HEK293T (cell line): ENCODE results near the gene FAM131C.

ENCODE experiments used
- BHLHE40 ChIP-seq: fragments of 450-650 bp; IDR thresholded peaks from 2 replicates; pipeline ENCODE4 v1.6.1; 2016; ENCODE audit warnings: mild to moderate bottlenecking, moderate library complexity, borderline replicate concordance
- FOXA1 ChIP-seq: fragments of 450-650 bp; IDR thresholded peaks from 2 replicates; pipeline ENCODE4 v1.6.1; 2016; ENCODE audit warnings: mild to moderate bottlenecking
- FOXK2 ChIP-seq: fragments of 450-650 bp; IDR thresholded peaks from 2 replicates; pipeline ENCODE4 v1.6.1; 2016; ENCODE audit warnings: mild to moderate bottlenecking
- NFRKB ChIP-seq: fragments of 450-650 bp; IDR thresholded peaks from 2 replicates; pipeline ENCODE4 v1.6.1; 2016; ENCODE audit warnings: mild to moderate bottlenecking, moderate library complexity
- SP1 ChIP-seq: fragments of 450-650 bp; IDR thresholded peaks from 2 replicates; pipeline ENCODE4 v1.6.1; 2017
- ZNF384 ChIP-seq: fragments of 450-650 bp; IDR thresholded peaks from 2 replicates; pipeline ENCODE4 v1.6.1; 2016

- TF ChIP-seq BHLHE40, result no peak
- TF ChIP-seq FOXA1, result no peak
- TF ChIP-seq NFRKB, result no peak
- no peak for TF ChIP-seq ZNF384
- TF ChIP-seq FOXK2, result no peak
- TF ChIP-seq SP1, result no peak
Measured at GRCh38 chr1:16093611-16094010, 20.2 kb upstream of the FAM131C start.
